GM06990 (cell line): ENCODE results near the gene PTCH2.

ENCODE experiments used
- DNase-seq: peaks from one replicate; pipeline ENCODE4 v3.0.0-alpha.2; 2011; ENCODE audit not compliant: insufficient read length; ENCODE audit errors: extremely low read depth
- H3K27me3 ChIP-seq: replicated peaks from 2 replicates; pipeline ENCODE4 v1.6.0; 2011; ENCODE audit warnings: low read length; ENCODE audit not compliant: control insufficient read depth, insufficient read depth
- H3K36me3 ChIP-seq: 2 replicates; pipeline ENCODE4 v1.5.1; 2011; ENCODE audit warnings: low read length; ENCODE audit not compliant: control insufficient read depth, insufficient read depth
- H3K4me3 ChIP-seq: replicated peaks from 2 replicates; pipeline ENCODE4 v1.5.1; 2011; ENCODE audit warnings: low read depth, mild to moderate bottlenecking, control low read depth, low read length
- CTCF ChIP-seq: IDR thresholded peaks from 2 replicates; pipeline ENCODE4 v1.5.1; 2011; ENCODE audit warnings: low read length, control low read depth, mild to moderate bottlenecking, inconsistent platforms; ENCODE audit not compliant: insufficient read depth, poor library complexity, severe bottlenecking

The PTCH2 gene

GRCh38 chr1:44857446-44857845 is 14.4 kb upstream of the PTCH2 start:
- H3K27me3 ChIP-seq = no peaks in the 10 kb centered on the region
- DNase-seq = no peak
- no peak for TF ChIP-seq CTCF
- H3K4me3 ChIP-seq = no peak overlapping the region
- no peaks in the 10 kb centered on the region for H3K36me3 ChIP-seq

GRCh38 chr1:44855742-44856141 is 12.7 kb upstream of the PTCH2 start:
- no peak for TF ChIP-seq CTCF
- no peaks in the 10 kb centered on the region for H3K36me3 ChIP-seq
- no peak for DNase-seq
- no peak overlapping the region for H3K4me3 ChIP-seq
- no peaks in the 10 kb centered on the region for H3K27me3 ChIP-seq

- no peak for TF ChIP-seq CTCF
- no peak for DNase-seq
- H3K36me3 ChIP-seq = peaks cover 2% of the 10 kb centered on the region; the same call in 1 of the 2 replicates
- no peaks in the 10 kb centered on the region for H3K27me3 ChIP-seq
- H3K4me3 ChIP-seq = no peak overlapping the region
Observed at GRCh38 chr1:44854970-44855369, 11.9 kb upstream of the PTCH2 start.

DNA sequence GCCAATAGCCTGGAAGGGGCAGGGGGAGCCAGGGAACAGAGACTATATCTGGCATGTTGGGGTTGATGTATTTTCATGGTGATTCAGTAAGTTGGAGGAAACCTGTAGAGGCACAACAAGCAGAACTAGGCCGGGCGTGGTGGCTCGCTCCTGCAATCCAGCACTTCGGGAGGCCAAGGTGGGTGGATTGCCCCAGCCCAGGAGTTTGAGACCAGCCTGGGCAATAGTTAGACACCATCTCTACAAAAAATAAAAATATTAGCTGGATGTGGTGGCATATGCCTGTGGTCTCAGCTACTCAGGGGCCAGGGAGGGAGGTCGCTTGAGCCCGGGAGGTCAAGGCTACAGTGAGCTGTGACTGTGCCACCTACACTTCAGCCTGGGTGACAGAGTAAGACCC is 10.1 kb upstream of the PTCH2 start:
- no peaks in the 10 kb centered on the region for H3K27me3 ChIP-seq
- peaks cover 2% of the 10 kb centered on the region; the same call in 1 of the 2 replicates for H3K36me3 ChIP-seq
- TF ChIP-seq CTCF = no peak
- no peak for DNase-seq
- H3K4me3 ChIP-seq = no peak overlapping the region

- Histone ChIP-seq H3K27me3 (no peaks in the 10 kb centered on the region), H3K4me3 (no peak overlapping the region), H3K36me3 (peaks cover 2% of the 10 kb centered on the region; the same call in 1 of the 2 replicates)
- DNase-seq = no peak
- TF ChIP-seq CTCF = no peak
Observed at GRCh38 chr1:44851308-44851707, 8.3 kb upstream of the PTCH2 start.

DNA sequence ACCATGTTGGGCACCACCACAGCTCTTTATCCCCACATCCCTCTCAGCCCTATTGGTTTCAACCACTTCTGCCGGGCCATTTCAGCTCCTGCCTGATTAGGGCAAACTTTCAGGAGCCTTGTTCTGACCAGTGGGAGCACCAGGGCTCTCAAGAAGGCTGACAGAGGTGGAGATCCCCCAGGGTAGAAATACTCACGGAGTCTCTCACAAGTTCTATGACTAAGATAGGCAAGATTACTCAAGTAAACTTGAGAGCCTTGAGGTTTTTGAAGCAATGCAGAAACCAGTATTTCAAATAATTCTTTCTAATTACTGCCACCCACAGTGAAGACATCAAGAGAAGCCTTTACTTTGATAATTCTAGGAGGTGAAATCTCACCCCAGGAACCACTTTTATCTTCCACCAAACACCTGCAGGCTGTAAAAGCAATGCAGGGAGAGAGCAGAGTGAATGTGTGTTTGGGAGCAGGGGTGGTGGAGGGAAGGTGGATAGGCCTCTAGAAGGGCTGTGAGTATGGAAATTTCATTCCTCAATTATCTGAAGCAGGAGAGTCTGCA is 6.6 kb upstream of the PTCH2 start:
- H3K4me3 ChIP-seq = no peak overlapping the region
- TF ChIP-seq CTCF = no peak
- no peak for DNase-seq
- H3K36me3 ChIP-seq = peaks cover 2% of the 10 kb centered on the region; the same call in 1 of the 2 replicates
- no peaks in the 10 kb centered on the region for H3K27me3 ChIP-seq
